HEK293 (cell line): Measurements from ENCODE around the gene PLOD3.

Experiments used
- CTCF ChIA-PET: fragments of 350-600 bp; formaldehyde crosslinking; extraction: SDS; loops from one replicate; lab custom pipeline; 2021; ENCODE audit warnings: antibody characterized with exemption; lab: Yijun Ruan, JAX
- POLR2A ChIA-PET: fragments of 300-600 bp; formaldehyde crosslinking; extraction: SDS; loops from one replicate; lab custom pipeline; 2020; ENCODE audit warnings: antibody characterized with exemption, inconsistent platforms; lab: Yijun Ruan, JAX
- H3K27ac ChIP-seq: fragments of 200-500 bp; sonication (Bioruptor generic); 2 replicates; pipeline ENCODE4 v1.5.1; 2014; ENCODE audit warnings: low read depth, low read length, control low read depth, inconsistent platforms; ENCODE audit errors: extremely low read depth
- H3K36me3 ChIP-seq, 2 experiments: fragments of 200-500 bp in 1 of 2; sonication (Bioruptor generic) in 1 of 2; 1 replicate in 1 of 2; 2 replicates in 1 of 2; pipeline ENCODE4 v1.5.1; 2014 to 2017; ENCODE audit warnings: inconsistent platforms in 2 of 2, low read length in 2 of 2; ENCODE audit not compliant: control insufficient read depth in 2 of 2, insufficient read depth in 1 of 2
- H3K4me1 ChIP-seq: fragments of 200-500 bp; sonication (Bioruptor generic); 2 replicates; pipeline ENCODE4 v1.5.1; 2014; ENCODE audit warnings: mild to moderate bottlenecking, low read length, inconsistent platforms; ENCODE audit not compliant: control insufficient read depth, insufficient read depth
- H3K4me3 ChIP-seq: 2 replicates; pipeline ENCODE4 v1.5.1; 2011; ENCODE audit warnings: low read depth, mild to moderate bottlenecking, control low read depth, low read length, moderate library complexity
- H3K9me3 ChIP-seq: fragments of 200-500 bp; sonication (Bioruptor generic); 2 replicates; pipeline ENCODE4 v1.5.1; 2014; ENCODE audit warnings: low read depth, low read length, inconsistent platforms; ENCODE audit not compliant: control insufficient read depth, insufficient read depth
- AEBP2 ChIP-seq: fragments of 450-650 bp; formaldehyde crosslinking; IDR thresholded peaks from 2 replicates; pipeline ENCODE4 v1.5.1; 2016; ENCODE audit warnings: missing biosample characterization, missing genetic modification characterization, borderline replicate concordance
- BCL11A ChIP-seq: fragments of 450-650 bp; formaldehyde crosslinking; IDR thresholded peaks from 2 replicates; pipeline ENCODE4 v1.5.1; 2016; ENCODE audit warnings: low read depth, missing biosample characterization, missing genetic modification characterization
- HIC1 ChIP-seq: fragments of 450-650 bp; formaldehyde crosslinking; IDR thresholded peaks from 2 replicates; pipeline ENCODE4 v1.5.1; 2016; ENCODE audit warnings: missing biosample characterization, missing genetic modification characterization
- KLF9 ChIP-seq: fragments of 450-650 bp; formaldehyde crosslinking; IDR thresholded peaks from 2 replicates; pipeline ENCODE4 v1.5.1; 2016; ENCODE audit warnings: missing biosample characterization, missing genetic modification characterization, low read depth
- REST ChIP-seq: fragments of 450-650 bp; formaldehyde crosslinking; IDR thresholded peaks from 2 replicates; pipeline ENCODE4 v1.5.1; 2016; ENCODE audit warnings: missing biosample characterization, missing genetic modification characterization
- SP2 ChIP-seq: fragments of 450-650 bp; formaldehyde crosslinking; IDR thresholded peaks from 2 replicates; pipeline ENCODE4 v1.5.1; 2016; ENCODE audit warnings: missing biosample characterization, missing genetic modification characterization
- SP7 ChIP-seq: fragments of 450-650 bp; formaldehyde crosslinking; IDR thresholded peaks from 2 replicates; pipeline ENCODE4 v1.5.1; 2016; ENCODE audit warnings: missing biosample characterization, missing genetic modification characterization
- WT1 ChIP-seq: fragments of 450-650 bp; formaldehyde crosslinking; IDR thresholded peaks from 2 replicates; pipeline ENCODE4 v1.5.1; 2016; ENCODE audit warnings: missing biosample characterization, missing genetic modification characterization
- YY2 ChIP-seq: fragments of 450-650 bp; formaldehyde crosslinking; IDR thresholded peaks from 2 replicates; pipeline ENCODE4 v1.5.1; 2016; ENCODE audit warnings: missing biosample characterization, missing genetic modification characterization
- ZBTB8A ChIP-seq: fragments of 450-650 bp; formaldehyde crosslinking; IDR thresholded peaks from 2 replicates; pipeline ENCODE4 v1.5.1; 2016; ENCODE audit warnings: missing biosample characterization, missing genetic modification characterization
- ZFHX2 ChIP-seq: fragments of 450-650 bp; formaldehyde crosslinking; conservative IDR thresholded peaks from 2 replicates; pipeline ENCODE4 v1.5.1; 2016; ENCODE audit warnings: missing biosample characterization, missing genetic modification characterization
- ZNF10 ChIP-seq: fragments of 450-650 bp; formaldehyde crosslinking; IDR thresholded peaks from 2 replicates; pipeline ENCODE4 v1.5.1; 2017; ENCODE audit warnings: missing biosample characterization, missing genetic modification characterization
- ZNF280D ChIP-seq: fragments of 450-650 bp; formaldehyde crosslinking; IDR thresholded peaks from 2 replicates; pipeline ENCODE4 v1.5.1; 2016; ENCODE audit warnings: missing biosample characterization, missing genetic modification characterization
- ZNF341 ChIP-seq: fragments of 450-650 bp; formaldehyde crosslinking; IDR thresholded peaks from 2 replicates; pipeline ENCODE4; 2016; ENCODE audit warnings: low read depth, missing biosample characterization, missing genetic modification characterization
- ZNF449 ChIP-seq: fragments of 450-650 bp; formaldehyde crosslinking; IDR thresholded peaks from 2 replicates; pipeline ENCODE4 v1.5.1; 2017; ENCODE audit warnings: missing biosample characterization, mild to moderate bottlenecking, missing genetic modification characterization, moderate library complexity
- ZNF561 ChIP-seq: fragments of 450-650 bp; IDR thresholded peaks from 2 replicates; pipeline ENCODE4 v1.5.1; 2018; ENCODE audit warnings: missing biosample characterization, missing genetic modification characterization, borderline replicate concordance
- ZNF610 ChIP-seq: fragments of 450-650 bp; formaldehyde crosslinking; IDR thresholded peaks from 2 replicates; pipeline ENCODE4 v1.5.1; 2016; ENCODE audit warnings: missing biosample characterization, missing genetic modification characterization, borderline replicate concordance
- ZNF629 ChIP-seq: fragments of 450-650 bp; formaldehyde crosslinking; IDR thresholded peaks from 2 replicates; pipeline ENCODE4 v1.5.1; 2017; ENCODE audit warnings: missing biosample characterization, missing genetic modification characterization
- ZNF692 ChIP-seq: fragments of 450-650 bp; formaldehyde crosslinking; IDR thresholded peaks from 2 replicates; pipeline ENCODE4 v1.5.1; 2016; ENCODE audit warnings: missing biosample characterization, missing genetic modification characterization
- ZNF76 ChIP-seq: fragments of 450-650 bp; formaldehyde crosslinking; IDR thresholded peaks from 2 replicates; pipeline ENCODE4; 2016; ENCODE audit warnings: low read depth, missing biosample characterization, missing genetic modification characterization, borderline replicate concordance
- ZSCAN30 ChIP-seq: fragments of 450-650 bp; IDR thresholded peaks from 2 replicates; pipeline ENCODE4 v1.5.1; 2018; ENCODE audit warnings: missing biosample characterization, mild to moderate bottlenecking, missing genetic modification characterization, moderate library complexity

PLOD3 gene

GRCh38 chr7:101217388-101218235, at the start of gene PLOD3, which contains the start of gene ZNHIT1:
TSS of gene PLOD3 (minus strand) at chr7:101217581. CDS start at chr7:101217274, 307 bp downstream.
TSS of gene ZNHIT1 (plus strand) at chr7:101218165. CDS start at chr7:101218196, 31 bp downstream.
- ChIA-PET POLR2A (interaction anchor here (0.5 to 2.7 kb wide), 23 partner anchors 9 to 631 kb away, joined by 3 to 23 read pairs (median 4); partner anchors contain the start of genes CLDN15, FBXO24, FIS1 and IFT22), CTCF (interaction anchor here (0.6 to 1.9 kb wide), 11 partner anchors 9 to 146 kb away, joined by 3 to 21 read pairs (median 4); partner anchors contain the start of gene FIS1)
- Histone ChIP-seq H3K27ac (peak within 1 kb of the TSS; percentile 65), H3K36me3 (peaks cover 3 to 12% of the 10 kb centered on the region in 2 experiments; a peak in 2 of 3 replicates), H3K4me3 (peak within 1 kb of the TSS; percentile 59), H3K9me3 (no peaks in the 10 kb centered on the region), H3K4me1 (0 out of 2 replicates have a peak, but pooled peaks cover 3% of the 10 kb centered on the region)
- TF ChIP-seq KLF9 (tag by site-specific recombination) (peak; percentile 72; the same call in 1 of the 2 replicates), ZNF280D (tag by site-specific recombination) (peak; percentile 65; the same call in 1 of the 2 replicates), WT1 (tag by site-specific recombination) (peak; percentile 38; the same call in 1 of the 2 replicates), ZNF610 (tag by site-specific recombination) (no peak), ZNF692 (peak; percentile 28; the same call in 1 of the 2 replicates), ZBTB8A (tag by site-specific recombination) (peak; percentile 88), ZNF341 (tag by site-specific recombination) (peak; percentile 16; the same call in 1 of the 2 replicates), AEBP2 (tag by site-specific recombination) (no peak), ZNF561 (tag by site-specific recombination) (0 out of 2 replicates have a peak, but pooled peaks have one; percentile 56), BCL11A (tag by site-specific recombination) (0 out of 2 replicates have a peak, but pooled peaks have one; percentile 45), ZFHX2 (tag by site-specific recombination) (peak; percentile 77), YY2 (tag by site-specific recombination) (peak; percentile 12; the same call in 1 of the 2 replicates), HIC1 (tag by site-specific recombination) (0 out of 2 replicates have a peak, but pooled peaks have one; percentile 21), REST (tag by site-specific recombination) (peak; percentile 55; the same call in 1 of the 2 replicates), SP2 (tag by site-specific recombination) (peak; percentile 92), ZNF76 (peak; percentile 80; the same call in 1 of the 2 replicates), ZNF10 (tag by site-specific recombination) (0 out of 2 replicates have a peak, but pooled peaks have one; percentile 10), SP7 (tag by site-specific recombination) (peak; percentile 66), ZNF449 (tag by site-specific recombination) (no peak), ZSCAN30 (peak; percentile 36; the same call in 1 of the 2 replicates), ZNF629 (peak; percentile 78)
